Measurements from ENCODE around the gene ANTKMT. TPM values are rescaled to one million over a fixed set of nuclear protein-coding genes. Genes with fewer than 3 reads are reported as not detected.
A peak's percentile ranks its signal among the peaks of the same experiment; 100 is the strongest.

Gene ANTKMT
- total and polyA plus RNA-seq, 10 donors: 28.6 to 77.2 (median 38.7) TPM

- H3K9me3 ChIP-seq: no peaks in the 10 kb centered on the region
- H3K4me3 ChIP-seq: no peak overlapping the region
- WGBS, 5 donors: 92 to 97% (median 96%) methylated on average over 17 to 21 of the region's 21 CpGs
- H3K36me3 ChIP-seq: peaks cover 0 to 57% (median 45%) of the 10 kb centered on the region in 6 donors
- peaks cover 21 to 70% (median 45%) of the 10 kb centered on the region in 6 donors for H3K4me1 ChIP-seq
- intact Hi-C loops (cut with DNase I; ENCODE audit: low total_unique reads): no loop called here
- no peak for TF ChIP-seq POLR2A (IDR thresholded peaks at IDR 0.05)
- no peak for TF ChIP-seq CTCF (IDR thresholded peaks at IDR 0.05 in 8 of 11, conservative IDR thresholded peaks at IDR 0.05 in 3 of 11)
- no peak for TF ChIP-seq POLR2AphosphoS5 (IDR thresholded peaks at IDR 0.05)
- H3K27ac ChIP-seq: no peak overlapping the region
- DNase-seq: no peak
- peaks cover 0 to 36% (median 15%) of the 10 kb centered on the region in 7 donors for H3K27me3 ChIP-seq (replicated peaks in 1 of 7)
Observed at GRCh38 chr16:672851-673250, 48.1 kb upstream of the ANTKMT start.

DNA sequence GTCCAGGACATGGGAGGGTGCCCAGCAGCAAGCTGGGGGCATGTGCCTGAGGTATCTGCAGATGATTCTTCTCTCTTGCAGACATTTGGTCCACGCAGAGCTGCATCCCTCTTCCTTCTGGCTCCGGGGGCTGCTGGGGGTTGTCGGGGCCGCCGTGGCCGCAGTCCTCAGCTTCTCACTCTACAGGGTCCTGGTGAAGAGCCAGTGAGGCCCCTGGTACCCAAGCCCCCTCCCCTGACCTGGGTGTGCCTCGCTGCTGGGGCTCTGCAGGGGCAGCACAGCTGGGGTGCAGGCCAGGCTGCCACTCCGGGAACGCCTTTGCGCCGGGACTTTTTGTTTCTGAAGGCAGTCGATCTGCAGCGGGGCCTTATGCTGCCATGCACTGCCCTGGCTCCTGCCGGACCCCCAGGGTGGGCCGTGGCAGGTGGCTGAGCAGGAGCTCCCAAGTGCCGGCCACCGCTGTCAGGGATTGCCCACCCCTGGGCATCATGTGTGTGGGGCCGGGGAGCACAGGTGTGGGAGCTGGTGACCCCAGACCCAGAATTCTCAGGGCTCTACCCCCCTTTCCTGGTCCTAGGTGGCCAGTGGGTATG, 47.5 kb upstream of the ANTKMT start:
- intact Hi-C loops (cut with DNase I; ENCODE audit: low total_unique reads): no loop called here
- WGBS, 5 donors: 89 to 96% (median 94%) methylated on average over 5 to 18 of the region's 18 CpGs

DNA sequence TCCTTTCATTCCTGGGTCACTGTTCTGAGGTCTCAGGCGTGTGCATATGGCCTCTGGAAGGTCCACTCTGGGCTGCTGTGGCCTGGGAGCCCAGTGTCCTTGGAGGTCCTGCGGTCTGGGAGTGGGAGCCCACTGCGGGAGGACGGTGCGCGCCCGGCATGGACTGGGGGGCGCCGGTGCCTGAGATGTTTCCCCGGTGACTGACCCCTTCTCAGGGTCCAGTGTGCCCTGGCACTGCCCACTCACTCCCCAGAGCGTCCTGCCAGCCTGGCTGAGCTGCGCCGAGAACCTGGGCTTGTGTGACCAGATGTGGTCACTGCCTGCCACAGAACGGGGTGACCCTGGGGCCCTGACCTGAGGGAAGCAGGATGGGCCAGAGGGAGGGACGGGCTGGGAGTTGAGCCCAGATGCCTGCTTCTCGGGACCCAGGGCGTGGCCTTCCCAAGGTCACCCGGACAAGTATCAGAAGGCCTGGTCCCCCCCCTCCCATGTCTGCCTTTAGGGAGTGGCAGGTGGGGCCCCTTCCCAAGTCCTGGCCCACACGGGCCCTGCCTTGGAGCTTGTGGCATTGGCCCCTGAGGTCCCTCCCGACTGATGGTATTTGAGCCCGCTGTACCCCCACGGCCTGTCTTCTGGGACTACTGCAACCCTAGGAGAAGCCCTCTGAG, 46.6 kb upstream of the ANTKMT start:
- H3K27ac ChIP-seq: peak overlapping the region in 5 of 8 donors; percentile 37 to 61 (median 46)
- TF ChIP-seq POLR2AphosphoS5 (IDR thresholded peaks at IDR 0.05) (peak; percentile 8 to 63 (median 62)), POLR2A (IDR thresholded peaks at IDR 0.05) (no peak), CTCF (IDR thresholded peaks at IDR 0.05 in 8 of 11, conservative IDR thresholded peaks at IDR 0.05 in 3 of 11) (no peak)

More for the DNA sequence above, 47.5 kb upstream of the ANTKMT start:
- Histone ChIP-seq H3K9me3 (no peaks in the 10 kb centered on the region), H3K4me3 (no peak overlapping the region), H3K4me1 (peaks cover 21 to 68% (median 41%) of the 10 kb centered on the region in 6 donors), H3K27ac (peak overlapping the region in 5 of 8 donors; percentile 37 to 61 (median 46)), H3K36me3 (peaks cover 0 to 57% (median 45%) of the 10 kb centered on the region in 6 donors), H3K27me3 (replicated peaks in 1 of 7) (peaks cover 0 to 39% (median 15%) of the 10 kb centered on the region in 7 donors)
- TF ChIP-seq POLR2A (IDR thresholded peaks at IDR 0.05) (no peak), CTCF (IDR thresholded peaks at IDR 0.05 in 8 of 11, conservative IDR thresholded peaks at IDR 0.05 in 3 of 11) (no peak), POLR2AphosphoS5 (IDR thresholded peaks at IDR 0.05) (peak in 1 of 3 donors; percentile 16)
- DNase-seq: no peak

More for the DNA sequence above, 46.6 kb upstream of the ANTKMT start:
- Histone ChIP-seq H3K4me3 (no peak overlapping the region), H3K36me3 (peaks cover 0 to 53% (median 44%) of the 10 kb centered on the region in 6 donors), H3K9me3 (no peaks in the 10 kb centered on the region), H3K27me3 (replicated peaks in 1 of 7) (peaks cover 0 to 39% (median 15%) of the 10 kb centered on the region in 7 donors), H3K4me1 (peaks cover 14 to 68% (median 38%) of the 10 kb centered on the region in 6 donors)
- intact Hi-C loops (cut with DNase I; ENCODE audit: low total_unique reads): no loop called here
- no peak for DNase-seq
- 73 to 83% (median 78%) methylated on average over 13 to 22 of the region's 22 CpGs for WGBS, 5 donors
